HG03045 (cell line): ENCODE measurements around the gene SLC22A23.
A peak's percentile ranks its signal among the peaks of the same experiment; 100 is the strongest.

Experiments used
- ATAC-seq: cut with Tn5 transposase; IDR thresholded peaks from one replicate; pipeline ENCODE4 v1.9.1; 2021; ENCODE audit warnings: mild to moderate bottlenecking, moderate library complexity; ENCODE audit not compliant: unreplicated experiment

SLC22A23 gene

GRCh38 chr6:3337521-3338350 is 119.1 kb downstream of the SLC22A23 start:
- no peak for ATAC-seq

- ATAC-seq: no peak
Observed at GRCh38 chr6:3336859-3337515, 119.9 kb downstream of the SLC22A23 start.

- no peak for ATAC-seq
Observed at GRCh38 chr6:3336066-3336786, 120.6 kb downstream of the SLC22A23 start.

- ATAC-seq: no peak
Observed at GRCh38 chr6:3335169-3335568, 121.7 kb downstream of the SLC22A23 start.

GRCh38 chr6:3334555-3334954 is 122.3 kb downstream of the SLC22A23 start:
- no peak for ATAC-seq

GRCh38 chr6:3333263-3333662 is 123.6 kb downstream of the SLC22A23 start:
- peak; percentile 46 for ATAC-seq

- no peak for ATAC-seq
Observed at GRCh38 chr6:3331971-3332370, 124.9 kb downstream of the SLC22A23 start.

GRCh38 chr6:3331494-3331893 is 125.4 kb downstream of the SLC22A23 start:
- ATAC-seq: no peak

GRCh38 chr6:3330199-3330598 is 126.7 kb downstream of the SLC22A23 start:
- no peak for ATAC-seq

GRCh38 chr6:3329393-3330051 is 127.3 kb downstream of the SLC22A23 start:
- no peak for ATAC-seq

- no peak for ATAC-seq
Observed at GRCh38 chr6:3328796-3329195, 128.1 kb downstream of the SLC22A23 start.

- no peak for ATAC-seq
Observed at GRCh38 chr6:3328145-3328544, 128.7 kb downstream of the SLC22A23 start.

- ATAC-seq: no peak
Observed at GRCh38 chr6:3327403-3327802, 129.4 kb downstream of the SLC22A23 start.

- no peak for ATAC-seq
Observed at GRCh38 chr6:3326981-3327380, 129.9 kb downstream of the SLC22A23 start.

GRCh38 chr6:3326184-3326971 is 130.5 kb downstream of the SLC22A23 start:
- ATAC-seq: no peak

- ATAC-seq: no peak
Observed at GRCh38 chr6:3325210-3325609, 131.6 kb downstream of the SLC22A23 start.

- peak; percentile 76 for ATAC-seq
Observed at GRCh38 chr6:3324262-3324942, 132.4 kb downstream of the SLC22A23 start.

- ATAC-seq: no peak
Observed at GRCh38 chr6:3323696-3324261, 133.1 kb downstream of the SLC22A23 start.

- no peak for ATAC-seq
Observed at GRCh38 chr6:3323148-3323547, 133.7 kb downstream of the SLC22A23 start.
